H1 (cell line): ENCODE results near the gene PHF10. TPM values are rescaled to one million over a fixed set of nuclear protein-coding genes. Genes with fewer than 3 reads are reported as not detected.

Experiments used
- CTCF ChIA-PET: fragments of 300-600 bp; sonication (Branson Sonifier 250); formaldehyde crosslinking; loops from one replicate; lab custom pipeline; 2021; ENCODE audit not compliant: partially characterized antibody; lab: Charles Lee
- POLR2A ChIA-PET: fragments of 300-600 bp; sonication (Branson Sonifier 250); formaldehyde crosslinking; loops from one replicate; lab custom pipeline; 2021; ENCODE audit warnings: inconsistent platforms; ENCODE audit not compliant: partially characterized antibody; lab: Charles Lee
- DNase-seq, 2 experiments: peaks; one replicate each; pipeline versions ENCODE4 v3.0.0 to v3.0.0-alpha.2; 2010 to 2022; ENCODE audit warnings: low spot score in 2 of 2, low read depth in 1 of 2, mixed read lengths in 1 of 2
- FAIRE-seq: peaks from 2 replicates; lab custom pipeline; 2011; peaks lifted over from hg19 to GRCh38; lab: Jason Lieb, UNC
- H2AFZ ChIP-seq: 2 replicates; pipeline ENCODE4 v1.8.1; 2012; ENCODE audit warnings: low read length, inconsistent platforms
- H2AK5ac ChIP-seq: 2 replicates; pipeline ENCODE4 v1.6.1; 2013; ENCODE audit warnings: low read depth, low read length
- H2BK120ac ChIP-seq: replicated peaks from 2 replicates; pipeline ENCODE3; 2013; ENCODE audit warnings: low read depth, low read length, inconsistent platforms
- H2BK12ac ChIP-seq: 2 replicates; pipeline ENCODE4 v1.6.1; 2013; ENCODE audit warnings: low read depth, low read length
- H2BK15ac ChIP-seq: 2 replicates; pipeline ENCODE4 v1.6.1; 2013; ENCODE audit warnings: low read length
- H2BK20ac ChIP-seq: 2 replicates; pipeline ENCODE4 v1.6.1; 2013; ENCODE audit warnings: low read length
- H2BK5ac ChIP-seq: 2 replicates; pipeline ENCODE4 v1.6.1; 2013; ENCODE audit warnings: low read depth, low read length
- H3K14ac ChIP-seq: 2 replicates; pipeline ENCODE4 v1.6.1; 2013; ENCODE audit warnings: inconsistent platforms; ENCODE audit not compliant: insufficient read length
- H3K18ac ChIP-seq: 2 replicates; pipeline ENCODE4 v1.6.1; 2013; ENCODE audit warnings: low read length; ENCODE audit errors: extremely low read depth
- H3K23ac ChIP-seq: 2 replicates; pipeline ENCODE4 v1.6.1; 2013; ENCODE audit warnings: inconsistent platforms; ENCODE audit not compliant: insufficient read length
- H3K23me2 ChIP-seq: 2 replicates; pipeline ENCODE4 v1.6.1; 2013; ENCODE audit warnings: low read depth, low read length
- H3K27ac ChIP-seq: 2 replicates; pipeline ENCODE4 v1.6.1; 2011; ENCODE audit warnings: low read depth, low read length, inconsistent platforms
- H3K27me3 ChIP-seq, 4 experiments: replicated peaks in 1 of 4; 1 replicate in 1 of 4; 2 replicates in 3 of 4; pipeline versions ENCODE4 v1.6.1 to v1.8.1; 2011 to 2013; ENCODE audit warnings: low read length in 3 of 4, mild to moderate bottlenecking in 3 of 4, inconsistent platforms in 2 of 4, mixed read lengths in 2 of 4, moderate library complexity in 1 of 4; ENCODE audit not compliant: control insufficient read depth in 3 of 4, insufficient read depth in 3 of 4; ENCODE audit errors: extremely low read depth in 1 of 4
- H3K36me3 ChIP-seq, 4 experiments: 2 replicates each; pipeline versions ENCODE4 v1.6.1 to v1.8.1; 2011 to 2013; ENCODE audit warnings: mild to moderate bottlenecking in 4 of 4, low read length in 3 of 4, moderate library complexity in 2 of 4, control low read depth in 1 of 4, inconsistent platforms in 1 of 4; ENCODE audit not compliant: insufficient read depth in 4 of 4, control insufficient read depth in 2 of 4
- H3K4ac ChIP-seq: replicated peaks from 2 replicates; pipeline ENCODE3; 2013; ENCODE audit warnings: low read length, low read depth, mixed read lengths, inconsistent platforms; ENCODE audit not compliant: insufficient read length
- H3K4me1 ChIP-seq, 4 experiments: replicated peaks in 1 of 4; 1 replicate in 1 of 4; 2 replicates in 3 of 4; pipeline versions ENCODE4 v1.6.1 to v1.8.1; 2011 to 2013; ENCODE audit warnings: low read length in 3 of 4, inconsistent platforms in 2 of 4, mixed read lengths in 1 of 4; ENCODE audit not compliant: insufficient read depth in 4 of 4, control insufficient read depth in 3 of 4
- H3K4me2 ChIP-seq, 2 experiments: 2 replicates each; pipeline versions ENCODE4 v1.6.1 to v1.8.1; 2011 to 2013; ENCODE audit warnings: low read depth in 2 of 2, low read length in 2 of 2, control low read depth in 1 of 2, inconsistent platforms in 1 of 2, mild to moderate bottlenecking in 1 of 2; ENCODE audit not compliant: insufficient read depth in 1 of 2
- H3K4me3 ChIP-seq, 4 experiments: fragments of 200-600, 300-600 bp in 1 of 4; sonication (generic), shearing (Covaris generic), sonication (Bioruptor Twin) in 1 of 4; 2 replicates each; pipeline versions ENCODE4 v1.5.1 to v1.8.1; 2011 to 2016; ENCODE audit warnings: low read length in 4 of 4, low read depth in 3 of 4, control low read depth in 2 of 4, inconsistent platforms in 2 of 4, mild to moderate bottlenecking in 2 of 4, mixed read lengths in 1 of 4, moderate library complexity in 1 of 4; ENCODE audit not compliant: insufficient read depth in 2 of 4; ENCODE audit errors: extremely low read depth in 1 of 4
- H3K56ac ChIP-seq: replicated peaks from 2 replicates; pipeline ENCODE3; 2013; ENCODE audit warnings: low read depth, mild to moderate bottlenecking, mixed read lengths, low read length, inconsistent platforms; ENCODE audit not compliant: insufficient read length
- H3K79me1 ChIP-seq: 2 replicates; pipeline ENCODE4 v1.6.1; 2013; ENCODE audit warnings: low read depth, low read length, control low read depth
- H3K79me2 ChIP-seq, 2 experiments: 2 replicates each; pipeline versions ENCODE4 v1.6.1 to v1.8.1; 2012 to 2013; ENCODE audit warnings: low read length in 2 of 2, mild to moderate bottlenecking in 2 of 2, inconsistent platforms in 1 of 2; ENCODE audit not compliant: insufficient read depth in 2 of 2, control insufficient read depth in 1 of 2
- H3K9ac ChIP-seq, 4 experiments: replicated peaks in 1 of 4; 1 replicate in 1 of 4; 2 replicates in 3 of 4; pipeline versions ENCODE4 v1.6.1 to v1.8.1; 2011 to 2013; ENCODE audit warnings: low read depth in 3 of 4, low read length in 3 of 4, control low read depth in 2 of 4, mild to moderate bottlenecking in 2 of 4, moderate library complexity in 2 of 4, inconsistent platforms in 1 of 4; ENCODE audit errors: extremely low read depth in 1 of 4
- H3K9me3 ChIP-seq, 2 experiments: 2 replicates each; pipeline versions ENCODE4 v1.6.1 to v1.8.1; 2012 to 2013; ENCODE audit warnings: mild to moderate bottlenecking in 2 of 2, moderate library complexity in 2 of 2, control low read depth in 1 of 2, inconsistent platforms in 1 of 2, low read depth in 1 of 2, low read length in 1 of 2, mixed read lengths in 1 of 2; ENCODE audit not compliant: insufficient read depth in 2 of 2
- H4K20me1 ChIP-seq, 2 experiments: replicated peaks in 1 of 2; 2 replicates each; pipeline versions ENCODE3 to v1.8.1; 2011 to 2013; ENCODE audit warnings: inconsistent platforms in 2 of 2, low read length in 2 of 2, mild to moderate bottlenecking in 1 of 2; ENCODE audit not compliant: insufficient read depth in 2 of 2, control insufficient read depth in 1 of 2
- H4K5ac ChIP-seq: 2 replicates; pipeline ENCODE4 v1.6.1; 2013; ENCODE audit warnings: low read length, low read depth, mixed read lengths, inconsistent platforms; ENCODE audit not compliant: insufficient read length
- H4K8ac ChIP-seq: 2 replicates; pipeline ENCODE4 v1.8.0; 2013; ENCODE audit warnings: mild to moderate bottlenecking, moderate library complexity, low read length, inconsistent platforms; ENCODE audit not compliant: insufficient read depth; ENCODE audit errors: extremely low read depth
- H4K91ac ChIP-seq: replicated peaks from 2 replicates; pipeline ENCODE3; 2013; ENCODE audit warnings: low read length, mixed read lengths, inconsistent platforms; ENCODE audit not compliant: insufficient read length
- BACH1 ChIP-seq: IDR thresholded peaks from 2 replicates; pipeline ENCODE4 v1.6.1; 2012; ENCODE audit warnings: low read length, improper control_type of control experiment
- CTCF ChIP-seq, 3 experiments: IDR thresholded peaks; 1 replicate in 2 of 3; 2 replicates in 1 of 3; pipeline versions ENCODE4 v1.5.1 to v1.6.1; 2011; ENCODE audit warnings: low read length in 3 of 3, mild to moderate bottlenecking in 3 of 3, inconsistent platforms in 2 of 3, low read depth in 1 of 3, moderate library complexity in 1 of 3; ENCODE audit not compliant: insufficient read depth in 1 of 3; ENCODE audit errors: control extremely low read depth in 1 of 3
- EZH2 ChIP-seq: fragments of 200-600 bp; sonication (generic); IDR thresholded peaks from 2 replicates; pipeline ENCODE4 v1.7.1; 2012; ENCODE audit warnings: low read depth, mild to moderate bottlenecking, moderate library complexity, low read length, inconsistent platforms; ENCODE audit not compliant: severe bottlenecking
- KDM1A ChIP-seq: fragments of 200-600, 300-600 bp; sonication (generic); IDR thresholded peaks from 2 replicates; pipeline ENCODE4 v1.7.1; 2016; ENCODE audit warnings: mild to moderate bottlenecking, low read length, borderline replicate concordance
- MAFK ChIP-seq: IDR thresholded peaks from 2 replicates; pipeline ENCODE4 v1.6.1; 2012; ENCODE audit warnings: low read depth, mild to moderate bottlenecking, improper control_type of control experiment, low read length
- NANOG ChIP-seq: IDR thresholded peaks from 2 replicates; pipeline ENCODE4 v1.6.1; 2011; ENCODE audit warnings: low read length, low read depth, mild to moderate bottlenecking, inconsistent platforms; ENCODE audit not compliant: insufficient read depth, poor library complexity, severe bottlenecking
- RFX5 ChIP-seq: IDR thresholded peaks from 2 replicates; pipeline ENCODE4 v1.6.1; 2011; ENCODE audit warnings: low read depth, low read length, improper control_type of control experiment, borderline replicate concordance
- TCF12 ChIP-seq: IDR thresholded peaks from 2 replicates; pipeline ENCODE4 v1.6.1; 2011; ENCODE audit warnings: low read depth, mild to moderate bottlenecking, low read length
- TEAD4 ChIP-seq: IDR thresholded peaks from 2 replicates; pipeline ENCODE4 v1.6.1; 2012; ENCODE audit warnings: low read depth, low read length, inconsistent platforms, mixed read lengths
- YY1 ChIP-seq: IDR thresholded peaks from 2 replicates; pipeline ENCODE4 v1.6.1; 2011; ENCODE audit warnings: low read depth, mild to moderate bottlenecking, low read length
- WGBS, 2 experiments: shearing (Covaris generic) in 1 of 2; methylation state at CpG; one replicate each; pipeline versions ENCODE4 v1.1.6 to v1.1.7; 2013 to 2015; ENCODE audit warnings: low lambda C conversion rate in 2 of 2, mixed read lengths in 2 of 2, inconsistent platforms in 1 of 2, low coverage in 1 of 2, missing lambda C conversion rate in 1 of 2; ENCODE audit not compliant: insufficient replicate concordance in 2 of 2, insufficient coverage in 1 of 2, insufficient read length in 1 of 2; ENCODE audit errors: extremely low coverage in 1 of 2, missing lambda C conversion rate in 1 of 2; 5-methylcytosine and 5-hydroxymethylcytosine counted together
- polyA plus RNA-seq, 7 experiments: library from polyadenylated mRNA; depleted of rRNA in 3 of 7; stranded (reverse) in 5 of 7; unstranded in 2 of 7; fragments of >200 nt in 5 of 7; fragments of 200-250 nt in 2 of 7; gene quantifications; 1 replicate in 5 of 7; 2 replicates in 1 of 7; 4 replicates in 1 of 7; pipeline versions ENCODE4 v1.2.1 to v1.2.3, GENCODE V29; 2011 to 2013; ENCODE audit warnings: missing spikeins in 2 of 7, mixed read lengths in 2 of 7
- total RNA-seq: library from RNA; stranded (reverse); fragmentation: NEBNext Ultra II Directional; extraction: Animal tissue kit (Norgen Biotek cat#: 25700); gene quantifications from 2 replicates; pipeline ENCODE4 v1.2.1, GENCODE V29; 2021

PHF10 gene
- total and polyA plus RNA-seq, 2 of the 8 experiments (the other 6 are each of a cell fraction or from before 2014, with no cell fraction given), result 15.6 to 51.1 TPM

- H2BK20ac ChIP-seq, result no peak overlapping the region
- ChIA-PET POLR2A (no interaction called here), CTCF (no interaction called here)
- H4K8ac ChIP-seq, result no peak overlapping the region; the same call in 1 of the 2 replicates
- FAIRE-seq, result no peak
- H3K56ac ChIP-seq, result no peak overlapping the region
- H3K4me2 ChIP-seq, result no peak overlapping the region
- no peaks in the 10 kb centered on the region for H3K23me2 ChIP-seq
- no peak overlapping the region for H2BK12ac ChIP-seq
- H4K5ac ChIP-seq, result no peak overlapping the region
- H3K79me1 ChIP-seq, result no peaks in the 10 kb centered on the region
- H3K36me3 ChIP-seq, result peaks cover 15 to 73% (median 47%) of the 10 kb centered on the region in 4 experiments
- no peak for DNase-seq
- no peak overlapping the region for H3K18ac ChIP-seq
- WGBS, 2 experiments, result 90% methylated on average over 23 of the region's 23 CpGs; no CpG with 5 or more reads in 1 of the 2 experiments
- H3K4me1 ChIP-seq, result no peaks in the 10 kb centered on the region
- no peak overlapping the region for H3K14ac ChIP-seq
- no peak overlapping the region for H2AK5ac ChIP-seq
- no peak overlapping the region for H3K9ac ChIP-seq
- H3K4ac ChIP-seq, result no peak overlapping the region
- no peaks in the 10 kb centered on the region for H3K27me3 ChIP-seq
- peaks cover 13 to 29% of the 10 kb centered on the region in 2 experiments for H3K9me3 ChIP-seq
- H3K27ac ChIP-seq, result no peak overlapping the region
- H2BK120ac ChIP-seq, result no peak overlapping the region
- no peak overlapping the region for H3K23ac ChIP-seq
- H2AFZ ChIP-seq, result no peak overlapping the region
- no peaks in the 10 kb centered on the region for H3K79me2 ChIP-seq
- no peak overlapping the region for H3K4me3 ChIP-seq
- no peak overlapping the region for H4K91ac ChIP-seq
- no peak overlapping the region for H2BK5ac ChIP-seq
- no peak overlapping the region for H2BK15ac ChIP-seq
- H4K20me1 ChIP-seq, result peaks cover 0 to 5% of the 10 kb centered on the region in 2 experiments
- TF ChIP-seq NANOG (no peak), EZH2 (no peak), YY1 (no peak), KDM1A (no peak), TEAD4 (no peak), RFX5 (no peak), CTCF (IDR thresholded peaks at IDR 0.05; ENCODE audit: control extremely low read depth in 1 of 3, insufficient read depth in 1 of 3, low read depth in 1 of 3, low read length in 3 of 3) (no peak), BACH1 (no peak), TCF12 (no peak), MAFK (no peak)
Measured at GRCh38 chr6:169656546-169657283, 67.6 kb downstream of the PHF10 start.
